ENCODE measurements around the gene DAB2. TPM values are rescaled to one million over a fixed set of nuclear protein-coding genes. Genes with fewer than 3 reads are reported as not detected.

DAB2 gene
- total RNA-seq, 1 donor from 2014 or later: 63.6 TPM

GRCh38 chr5:39420482-39421145 is 4.2 kb downstream of the DAB2 start:
- no peaks in the 10 kb centered on the region for H3K9me3 Mint-ChIP-seq
- peaks cover 11% of the 10 kb centered on the region for H3K36me3 Mint-ChIP-seq
- DNase-seq (ENCODE audit: low spot score in 2 of 2, unreplicated experiment in 2 of 2): no peak
- no peak for TF ChIP-seq CTCF (IDR thresholded peaks at IDR 0.05; ENCODE audit: unreplicated experiment)
- H3K27me3 Mint-ChIP-seq (ENCODE audit: low read depth): no peaks in the 10 kb centered on the region
- peak overlapping the region; percentile 5 for H3K27ac Mint-ChIP-seq
- H3K4me3 Mint-ChIP-seq: no peak overlapping the region
- peaks cover 55% of the 10 kb centered on the region for H3K4me1 Mint-ChIP-seq

GRCh38 chr5:39419796-39420195 is 5.0 kb downstream of the DAB2 start:
- no peak for DNase-seq (ENCODE audit: low spot score in 2 of 2, unreplicated experiment in 2 of 2)
- no peak overlapping the region for H3K4me3 Mint-ChIP-seq
- no peak for TF ChIP-seq CTCF (IDR thresholded peaks at IDR 0.05; ENCODE audit: unreplicated experiment)
- no peaks in the 10 kb centered on the region for H3K27me3 Mint-ChIP-seq (ENCODE audit: low read depth)
- no peaks in the 10 kb centered on the region for H3K9me3 Mint-ChIP-seq
- peak overlapping the region; percentile 18 for H3K27ac Mint-ChIP-seq
- peaks cover 50% of the 10 kb centered on the region for H3K4me1 Mint-ChIP-seq
- H3K36me3 Mint-ChIP-seq: peaks cover 11% of the 10 kb centered on the region

GRCh38 chr5:39417979-39418378 is 6.8 kb downstream of the DAB2 start:
- no peak overlapping the region for H3K4me3 Mint-ChIP-seq
- no peaks in the 10 kb centered on the region for H3K27me3 Mint-ChIP-seq (ENCODE audit: low read depth)
- peaks cover 51% of the 10 kb centered on the region for H3K4me1 Mint-ChIP-seq
- peaks cover 11% of the 10 kb centered on the region for H3K36me3 Mint-ChIP-seq
- no peaks in the 10 kb centered on the region for H3K9me3 Mint-ChIP-seq
- no peak overlapping the region for H3K27ac Mint-ChIP-seq
- TF ChIP-seq CTCF (IDR thresholded peaks at IDR 0.05; ENCODE audit: unreplicated experiment): no peak
- DNase-seq (ENCODE audit: low spot score in 2 of 2, unreplicated experiment in 2 of 2): no peak

GRCh38 chr5:39415201-39415600 is 9.6 kb downstream of the DAB2 start:
- H3K36me3 Mint-ChIP-seq: peaks cover 11% of the 10 kb centered on the region
- DNase-seq (ENCODE audit: low spot score in 2 of 2, unreplicated experiment in 2 of 2): no peak
- no peaks in the 10 kb centered on the region for H3K27me3 Mint-ChIP-seq (ENCODE audit: low read depth)
- no peak for TF ChIP-seq CTCF (IDR thresholded peaks at IDR 0.05; ENCODE audit: unreplicated experiment)
- H3K4me3 Mint-ChIP-seq: no peak overlapping the region
- H3K27ac Mint-ChIP-seq: no peak overlapping the region
- no peaks in the 10 kb centered on the region for H3K9me3 Mint-ChIP-seq
- peaks cover 48% of the 10 kb centered on the region for H3K4me1 Mint-ChIP-seq

GRCh38 chr5:39414426-39414825 is 10.4 kb downstream of the DAB2 start:
- H3K36me3 Mint-ChIP-seq: peaks cover 11% of the 10 kb centered on the region
- no peaks in the 10 kb centered on the region for H3K27me3 Mint-ChIP-seq (ENCODE audit: low read depth)
- no peak overlapping the region for H3K27ac Mint-ChIP-seq
- DNase-seq (ENCODE audit: low spot score in 2 of 2, unreplicated experiment in 2 of 2): no peak
- TF ChIP-seq CTCF (IDR thresholded peaks at IDR 0.05; ENCODE audit: unreplicated experiment): no peak
- peaks cover 49% of the 10 kb centered on the region for H3K4me1 Mint-ChIP-seq
- no peaks in the 10 kb centered on the region for H3K9me3 Mint-ChIP-seq
- no peak overlapping the region for H3K4me3 Mint-ChIP-seq
